ENCODE measurements around the gene TYMP. TPM values are rescaled to one million over a fixed set of nuclear protein-coding genes. Genes with fewer than 3 reads are reported as not detected.

TYMP gene
- total RNA-seq, 1 experiment from 2014 or later: 1.5 TPM

GRCh38 chr22:50488006-50488677 lies 41.7 kb downstream of the TYMP start:
- no peak for DNase-seq (ENCODE audit: low spot score)
- CTCF ChIA-PET: no interaction called here
- Mint-ChIP-seq H3K9me3 (no peaks in the 10 kb centered on the region), H3K27me3 (ENCODE audit: low read depth) (no peaks in the 10 kb centered on the region), H3K36me3 (no peaks in the 10 kb centered on the region), H3K27ac (no peak overlapping the region), H3K4me3 (no peak overlapping the region), H3K4me1 (no peaks in the 10 kb centered on the region)
- POLR2A ChIA-PET: no interaction called here
- TF ChIP-seq TP53 (CRISPR knock-in tag; IDR thresholded peaks at IDR 0.05) (no peak), ZNF532 (CRISPR knock-in tag; IDR thresholded peaks at IDR 0.05; ENCODE audit: borderline replicate concordance) (no peak), HMGA2 (CRISPR knock-in tag; IDR thresholded peaks at IDR 0.05) (no peak), RORB (CRISPR knock-in tag; IDR thresholded peaks at IDR 0.05) (no peak), USF1 (CRISPR knock-in tag; IDR thresholded peaks at IDR 0.05) (no peak), FOXJ3 (CRISPR knock-in tag; IDR thresholded peaks at IDR 0.05; ENCODE audit: borderline replicate concordance) (no peak), NFE2L1 (CRISPR knock-in tag; IDR thresholded peaks at IDR 0.05) (no peak), ARID4B (CRISPR knock-in tag; IDR thresholded peaks at IDR 0.05; ENCODE audit: borderline replicate concordance) (no peak), CTCF (IDR thresholded peaks at IDR 0.05) (no peak), FOXK1 (CRISPR knock-in tag; IDR thresholded peaks at IDR 0.05) (no peak)
- TF ChIP-seq, protein P1, sequence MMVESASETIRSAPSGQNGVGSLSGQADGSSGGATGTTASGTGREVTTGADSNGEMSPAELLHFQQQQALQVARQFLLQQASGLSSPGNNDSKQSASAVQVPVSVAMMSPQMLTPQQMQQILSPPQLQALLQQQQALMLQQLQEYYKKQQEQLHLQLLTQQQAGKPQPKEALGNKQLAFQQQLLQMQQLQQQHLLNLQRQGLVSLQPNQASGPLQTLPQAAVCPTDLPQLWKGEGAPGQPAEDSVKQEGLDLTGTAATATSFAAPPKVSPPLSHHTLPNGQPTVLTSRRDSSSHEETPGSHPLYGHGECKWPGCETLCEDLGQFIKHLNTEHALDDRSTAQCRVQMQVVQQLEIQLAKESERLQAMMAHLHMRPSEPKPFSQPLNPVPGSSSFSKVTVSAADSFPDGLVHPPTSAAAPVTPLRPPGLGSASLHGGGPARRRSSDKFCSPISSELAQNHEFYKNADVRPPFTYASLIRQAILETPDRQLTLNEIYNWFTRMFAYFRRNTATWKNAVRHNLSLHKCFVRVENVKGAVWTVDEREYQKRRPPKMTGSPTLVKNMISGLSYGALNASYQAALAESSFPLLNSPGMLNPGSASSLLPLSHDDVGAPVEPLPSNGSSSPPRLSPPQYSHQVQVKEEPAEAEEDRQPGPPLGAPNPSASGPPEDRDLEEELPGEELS (CRISPR knock-in tag; IDR thresholded peaks at IDR 0.05): no peak
- TF ChIP-seq, protein P2, sequence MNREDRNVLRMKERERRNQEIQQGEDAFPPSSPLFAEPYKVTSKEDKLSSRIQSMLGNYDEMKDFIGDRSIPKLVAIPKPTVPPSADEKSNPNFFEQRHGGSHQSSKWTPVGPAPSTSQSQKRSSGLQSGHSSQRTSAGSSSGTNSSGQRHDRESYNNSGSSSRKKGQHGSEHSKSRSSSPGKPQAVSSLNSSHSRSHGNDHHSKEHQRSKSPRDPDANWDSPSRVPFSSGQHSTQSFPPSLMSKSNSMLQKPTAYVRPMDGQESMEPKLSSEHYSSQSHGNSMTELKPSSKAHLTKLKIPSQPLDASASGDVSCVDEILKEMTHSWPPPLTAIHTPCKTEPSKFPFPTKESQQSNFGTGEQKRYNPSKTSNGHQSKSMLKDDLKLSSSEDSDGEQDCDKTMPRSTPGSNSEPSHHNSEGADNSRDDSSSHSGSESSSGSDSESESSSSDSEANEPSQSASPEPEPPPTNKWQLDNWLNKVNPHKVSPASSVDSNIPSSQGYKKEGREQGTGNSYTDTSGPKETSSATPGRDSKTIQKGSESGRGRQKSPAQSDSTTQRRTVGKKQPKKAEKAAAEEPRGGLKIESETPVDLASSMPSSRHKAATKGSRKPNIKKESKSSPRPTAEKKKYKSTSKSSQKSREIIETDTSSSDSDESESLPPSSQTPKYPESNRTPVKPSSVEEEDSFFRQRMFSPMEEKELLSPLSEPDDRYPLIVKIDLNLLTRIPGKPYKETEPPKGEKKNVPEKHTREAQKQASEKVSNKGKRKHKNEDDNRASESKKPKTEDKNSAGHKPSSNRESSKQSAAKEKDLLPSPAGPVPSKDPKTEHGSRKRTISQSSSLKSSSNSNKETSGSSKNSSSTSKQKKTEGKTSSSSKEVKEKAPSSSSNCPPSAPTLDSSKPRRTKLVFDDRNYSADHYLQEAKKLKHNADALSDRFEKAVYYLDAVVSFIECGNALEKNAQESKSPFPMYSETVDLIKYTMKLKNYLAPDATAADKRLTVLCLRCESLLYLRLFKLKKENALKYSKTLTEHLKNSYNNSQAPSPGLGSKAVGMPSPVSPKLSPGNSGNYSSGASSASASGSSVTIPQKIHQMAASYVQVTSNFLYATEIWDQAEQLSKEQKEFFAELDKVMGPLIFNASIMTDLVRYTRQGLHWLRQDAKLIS (CRISPR knock-in tag; IDR thresholded peaks at IDR 0.05; ENCODE audit: borderline replicate concordance): no peak
- ATAC-seq: no peak

Data from WTC11 (cell line).